Measurements from ENCODE around the gene CPNE1.

GRCh38 chr20:35643045-35643444 is 21.7 kb downstream of the CPNE1 start:
- no peak for TF ChIP-seq GATA1 (IDR thresholded peaks at IDR 0.05; ENCODE audit: low read depth, low read length)
- TF ChIP-seq POLR2A (IDR thresholded peaks at IDR 0.05; ENCODE audit: low read length): no peak
